Right cardiac atrium (tissue), 5 donors: ENCODE data around the gene DCLK3. TPM values are rescaled to one million over a fixed set of nuclear protein-coding genes. Genes with fewer than 3 reads are reported as not detected.

Experiments used
- ATAC-seq, 2 donors: fragments of 200-7000 bp; cut with Tn5 transposase; one replicate each; pipeline versions ENCODE4 v1.8.0 to v1.9.1; 2020; ENCODE audit warnings: moderate library complexity in 2 of 2, mild to moderate bottlenecking in 1 of 2
- DNase-seq, 3 donors: peaks; one replicate each; pipeline ENCODE4 v3.0.0-alpha.2; 2020
- H3K27ac ChIP-seq: one replicate; pipeline ENCODE4 v1.5.1; 2013; ENCODE audit warnings: mild to moderate bottlenecking, low read length, control low read depth, moderate library complexity
- H3K27me3 ChIP-seq: one replicate; pipeline ENCODE4 v1.6.1; 2013; ENCODE audit not compliant: control insufficient read depth, insufficient read depth
- H3K4me1 ChIP-seq: one replicate; pipeline ENCODE4 v1.6.1; 2013; ENCODE audit warnings: low read length; ENCODE audit not compliant: control insufficient read depth, insufficient read depth
- H3K4me3 ChIP-seq: one replicate; pipeline ENCODE4 v1.5.1; 2013; ENCODE audit warnings: low read length, control low read depth
- H3K9me3 ChIP-seq: one replicate; pipeline ENCODE4 v1.6.1; 2013; ENCODE audit warnings: low read length; ENCODE audit not compliant: control insufficient read depth
- WGBS: extraction: QIAGEN DNeasy Blood & Tissue Kit; methylation state at CpG from one replicate; pipeline ENCODE4 v1.1.7; 2013; 5-methylcytosine and 5-hydroxymethylcytosine counted together
- intact Hi-C, 4 donors: fragments of 100-400 bp; cut with DNase I; formaldehyde crosslinking; loops; one replicate each; pipeline versions ENCODE4 v1.11.0 to v1.14.0; 2022 to 2023
- polyA plus RNA-seq: library from polyadenylated mRNA; stranded (reverse); fragments of 200-250 nt; gene quantifications from one replicate; pipeline ENCODE4 v1.2.3, GENCODE V29; 2013
- total RNA-seq, 4 donors: library from RNA; stranded (reverse); fragmentation: NEBNext Ultra II Directional; extraction: Animal tissue kit (Norgen Biotek cat#: 25700); gene quantifications; one replicate each; pipeline ENCODE4 v1.2.1, GENCODE V29; 2021
- donor health status: healthy with polysubstance abuse.
- donor health status: DM: no; HTN: yes; CAD: no.
- donor health status: DM: no; HTN: no; CAD: no.
- donor health status: DM: no; HTN: yes; CAD: no; lungs with severe emphysema.
- donor health status: DM: yes; HTN: yes; CAD: no.

The DCLK3 gene
- total and polyA plus RNA-seq, 5 donors, result 0.03 to 0.18 (median 0.09) TPM; not detected in 2

DNA sequence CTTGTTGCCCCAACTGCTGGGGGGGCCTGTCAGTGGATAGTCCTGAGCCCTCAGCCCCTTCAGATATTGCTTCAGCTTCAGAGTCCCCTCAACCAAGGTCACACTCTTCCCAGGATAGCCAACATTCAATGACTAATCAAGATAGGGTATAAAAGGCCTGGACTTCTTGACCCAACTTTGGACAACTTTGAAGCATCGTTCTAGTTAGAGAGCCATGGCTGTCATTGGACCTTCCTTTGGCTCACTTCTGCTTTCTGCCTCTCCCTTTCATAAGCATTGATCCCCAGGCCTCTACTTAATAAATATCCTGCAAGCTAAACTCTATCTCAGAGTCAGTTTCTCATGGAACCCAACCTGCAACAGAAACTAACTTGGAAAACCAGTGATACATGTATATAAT, 31.3 kb upstream of the DCLK3 start:
- H3K9me3 ChIP-seq, result no peaks in the 10 kb centered on the region
- no peaks in the 10 kb centered on the region for H3K27me3 ChIP-seq
- intact Hi-C loops, result no loop called here
- WGBS, result 87% methylated on average over 1 of the region's 1 CpG
- ATAC-seq (no peak), DNase-seq (no peak)
- H3K4me1 ChIP-seq, result no peaks in the 10 kb centered on the region
- H3K4me3 ChIP-seq, result no peak overlapping the region
- H3K27ac ChIP-seq, result no peak overlapping the region

DNA sequence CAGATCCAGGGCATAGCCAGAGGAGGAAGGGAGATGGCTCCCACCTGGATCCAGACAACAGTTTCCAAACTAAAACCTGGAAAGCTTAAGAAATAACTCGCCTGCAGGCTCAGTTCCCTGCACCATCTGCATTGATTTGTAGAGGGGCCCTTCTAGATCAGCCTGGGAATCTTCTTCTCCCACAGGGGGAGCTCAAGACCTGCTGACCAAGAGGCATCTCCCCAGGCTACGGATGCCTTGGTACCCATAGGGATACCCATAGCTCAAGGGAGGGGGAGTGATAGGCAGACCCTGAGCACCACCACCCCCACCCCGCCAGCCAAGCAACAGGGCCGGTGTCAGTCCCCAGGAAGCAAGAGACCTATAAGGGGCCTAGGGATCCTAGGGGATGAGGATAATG, 28.0 kb upstream of the DCLK3 start:
- no peak overlapping the region for H3K4me3 ChIP-seq
- H3K27me3 ChIP-seq, result no peaks in the 10 kb centered on the region
- ATAC-seq (no peak), DNase-seq (no peak)
- no peak overlapping the region for H3K27ac ChIP-seq
- WGBS, result 68% methylated on average over 4 of the region's 4 CpGs
- no peaks in the 10 kb centered on the region for H3K9me3 ChIP-seq
- intact Hi-C loops, result no loop called here
- no peaks in the 10 kb centered on the region for H3K4me1 ChIP-seq

DNA sequence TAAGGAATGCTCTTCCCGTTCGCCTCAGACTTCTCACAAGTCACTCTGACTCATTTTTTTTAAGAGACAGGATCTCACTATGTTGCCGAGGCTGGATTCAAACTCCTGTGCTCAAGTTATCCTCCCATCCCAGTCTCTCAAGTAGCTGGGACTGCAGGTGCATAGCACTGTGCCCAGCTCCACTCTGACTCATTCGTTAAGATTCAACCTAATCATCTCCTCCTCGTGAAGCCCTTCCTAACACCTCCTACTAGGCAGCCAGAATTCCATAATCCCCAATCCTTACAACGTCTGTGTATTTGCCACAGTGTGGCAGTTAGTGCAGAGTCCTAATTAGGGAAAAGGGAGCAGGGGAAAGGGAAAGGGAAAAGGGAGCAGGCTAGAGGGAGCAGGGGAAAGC, 26.4 kb upstream of the DCLK3 start:
- Histone ChIP-seq H3K4me3 (no peak overlapping the region), H3K27me3 (no peaks in the 10 kb centered on the region), H3K9me3 (no peaks in the 10 kb centered on the region), H3K4me1 (no peaks in the 10 kb centered on the region), H3K27ac (no peak overlapping the region)
- intact Hi-C loops, result no loop called here
- ATAC-seq (no peak), DNase-seq (no peak)
- 51% methylated on average over 6 of the region's 6 CpGs for WGBS

DNA sequence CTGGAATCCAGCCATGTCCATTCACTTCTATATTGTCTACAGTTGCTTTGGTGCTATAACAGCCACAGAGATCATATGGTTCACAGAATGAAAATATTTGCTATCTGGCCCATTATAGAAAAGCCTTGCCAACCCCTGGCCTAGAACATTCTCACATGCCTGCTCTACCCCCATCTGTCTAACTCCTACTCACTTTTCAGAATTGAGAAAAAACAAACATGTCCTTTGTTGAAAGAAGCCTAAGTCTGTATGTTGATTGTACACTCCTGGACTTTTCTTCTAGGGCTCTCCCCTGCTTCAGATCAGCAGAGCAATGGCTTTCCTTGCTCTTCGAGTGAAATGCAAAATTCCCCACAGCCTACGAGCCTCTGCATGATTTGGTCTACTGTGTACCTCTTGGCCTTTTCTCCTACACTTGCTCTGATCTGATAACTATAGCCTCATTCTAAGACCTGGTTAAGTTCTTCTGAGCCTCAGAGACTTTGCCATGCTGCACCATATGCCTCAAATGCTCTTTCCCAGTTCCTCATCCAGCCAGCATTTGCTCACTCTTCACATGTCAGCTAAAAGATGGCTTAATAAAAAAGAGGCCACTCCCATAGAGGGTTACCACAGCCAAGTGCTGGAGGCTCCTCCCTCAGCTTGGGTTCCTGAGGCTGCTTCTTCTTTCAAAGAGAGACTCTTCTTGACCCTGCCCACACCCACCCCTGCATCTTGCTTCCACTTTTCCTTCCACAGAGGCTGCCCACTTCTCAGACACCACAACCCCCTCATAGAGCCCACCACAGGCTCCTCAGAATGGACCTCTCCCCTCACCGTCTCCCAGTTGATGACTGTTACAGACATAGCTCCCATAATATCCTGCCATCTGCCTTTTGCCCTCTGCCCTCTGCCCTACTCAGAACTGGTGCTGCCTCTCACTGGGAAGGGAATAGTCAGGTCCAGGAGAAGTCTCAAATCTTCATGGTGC, 22.9 kb upstream of the DCLK3 start:
- Histone ChIP-seq H3K9me3 (no peaks in the 10 kb centered on the region), H3K27ac (no peak overlapping the region), H3K4me1 (no peaks in the 10 kb centered on the region), H3K27me3 (no peaks in the 10 kb centered on the region), H3K4me3 (no peak overlapping the region)
- peak in 2 of 3 donors; percentile 48 to 70 for DNase-seq
- intact Hi-C loops, result no loop called here
- peak; percentile 69 to 79 for ATAC-seq
- 79% methylated on average over 3 of the region's 3 CpGs for WGBS

DNA sequence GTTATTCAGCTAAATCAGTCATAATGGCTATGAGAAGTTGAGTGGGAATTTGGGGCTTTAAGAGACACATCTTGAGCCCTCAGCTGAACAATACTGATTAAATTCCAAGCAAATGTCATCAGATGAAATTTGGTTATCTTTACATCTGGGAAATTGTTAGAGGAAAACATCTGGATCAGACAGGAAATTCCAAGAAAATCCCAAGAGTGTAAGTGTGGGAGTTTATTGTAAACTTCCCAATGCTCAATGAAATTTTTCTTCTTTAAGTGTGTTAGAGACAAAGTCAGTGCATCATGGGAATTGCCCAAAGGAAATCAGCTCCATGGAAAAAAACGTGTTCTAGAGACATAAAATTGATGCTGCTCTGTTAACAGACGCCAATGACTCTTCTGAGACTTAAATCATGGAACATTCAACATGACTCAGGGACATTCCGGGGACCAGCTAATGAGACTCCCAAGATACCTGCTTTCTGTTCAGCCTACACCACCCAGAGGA, 19.8 kb upstream of the DCLK3 start:
- H3K27ac ChIP-seq, result no peak overlapping the region
- H3K27me3 ChIP-seq, result no peaks in the 10 kb centered on the region
- H3K4me1 ChIP-seq, result no peaks in the 10 kb centered on the region
- DNase-seq (no peak), ATAC-seq (no peak)
- WGBS, result 45% methylated on average over 3 of the region's 3 CpGs
- H3K4me3 ChIP-seq, result no peak overlapping the region
- intact Hi-C loops, result no loop called here
- no peaks in the 10 kb centered on the region for H3K9me3 ChIP-seq

DNA sequence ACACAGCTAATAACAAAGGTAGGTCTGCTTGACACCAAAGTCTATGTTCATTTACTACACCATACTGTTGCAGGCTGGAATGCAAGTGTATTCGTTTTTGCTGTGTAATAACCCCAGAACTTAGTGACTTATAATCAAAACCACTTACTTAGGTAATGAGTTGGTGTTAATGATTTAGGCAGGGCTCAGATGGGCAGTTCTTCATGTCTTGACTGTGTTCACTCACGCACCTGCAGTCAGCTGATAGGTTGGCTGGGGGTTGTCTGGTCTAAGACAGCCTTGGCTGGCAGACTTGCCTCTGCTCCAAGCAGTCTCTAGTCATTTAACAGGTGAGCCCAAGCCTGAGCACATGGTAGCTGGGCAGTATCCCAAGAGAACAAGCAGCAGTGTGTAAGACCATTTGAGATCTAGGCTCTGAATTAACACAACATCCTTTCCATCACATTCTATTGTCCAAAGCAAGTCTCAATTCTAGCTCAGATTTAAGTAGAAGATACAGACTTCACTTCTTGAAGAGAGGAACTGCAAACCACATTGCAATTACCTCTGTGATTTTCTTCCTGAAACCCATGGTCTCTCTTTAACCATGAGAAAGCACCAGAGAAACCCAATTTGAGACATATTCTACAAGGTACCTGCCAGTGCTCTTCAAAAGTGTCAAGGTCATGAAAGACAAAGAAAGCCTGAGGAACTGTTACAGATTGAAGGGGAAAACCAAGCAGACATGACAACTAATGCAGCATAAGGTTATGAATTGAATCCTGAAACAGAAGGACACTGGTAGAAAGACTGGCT, 13.3 kb upstream of the DCLK3 start:
- Histone ChIP-seq H3K27ac (no peak overlapping the region), H3K27me3 (no peaks in the 10 kb centered on the region), H3K4me3 (no peak overlapping the region), H3K9me3 (no peaks in the 10 kb centered on the region), H3K4me1 (no peaks in the 10 kb centered on the region)
- no peak for DNase-seq
- intact Hi-C loops, result no loop called here
- no peak for ATAC-seq
- 84% methylated on average over 2 of the region's 2 CpGs for WGBS

DNA sequence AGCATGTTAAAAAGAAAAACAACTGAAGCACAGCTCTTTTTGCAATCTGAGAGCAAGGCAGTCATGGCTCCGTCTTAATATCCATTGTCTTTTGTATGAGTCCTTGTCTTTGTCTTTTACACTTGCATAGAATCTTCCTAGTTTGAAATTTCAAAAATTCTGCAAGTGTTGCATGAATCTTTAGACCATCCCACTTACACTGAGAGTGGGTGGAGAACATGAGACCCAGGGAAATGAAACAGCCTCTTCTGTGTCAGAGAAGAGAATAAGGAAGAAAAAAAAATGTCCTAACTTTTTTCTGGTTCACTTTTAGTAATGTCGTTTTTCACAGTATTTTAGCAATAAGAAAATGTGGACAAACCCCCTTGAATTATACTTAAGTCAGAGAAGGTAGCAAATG, 12.1 kb upstream of the DCLK3 start:
- peak in 1 of 2 donors; percentile 54 for ATAC-seq
- intact Hi-C loops, result no loop called here

DNA sequence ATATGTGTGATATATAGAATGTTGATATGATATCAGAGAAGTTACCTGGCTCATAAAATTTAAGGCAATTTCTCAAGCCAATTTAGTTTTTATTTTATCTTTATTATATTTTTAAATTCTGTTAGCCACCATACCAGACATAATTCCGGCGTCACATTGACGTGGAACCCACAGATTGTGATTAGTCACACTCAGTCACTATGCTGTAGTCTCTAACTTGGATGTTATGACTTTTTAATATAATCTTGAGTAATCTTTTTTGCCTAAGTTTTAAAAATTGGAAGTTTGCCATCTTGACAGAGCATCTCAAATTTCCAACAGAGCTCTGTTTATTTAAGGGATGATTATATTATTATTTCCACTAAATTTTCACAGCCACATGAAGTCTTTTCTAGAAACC, 9.7 kb upstream of the DCLK3 start:
- 63% methylated on average over 3 of the region's 3 CpGs for WGBS
- H3K4me1 ChIP-seq, result no peaks in the 10 kb centered on the region
- H3K27me3 ChIP-seq, result no peaks in the 10 kb centered on the region
- intact Hi-C loops, result no loop called here
- DNase-seq (no peak), ATAC-seq (no peak)
- H3K4me3 ChIP-seq, result no peak overlapping the region
- H3K9me3 ChIP-seq, result no peaks in the 10 kb centered on the region
- no peak overlapping the region for H3K27ac ChIP-seq

More for the DNA sequence above, 12.1 kb upstream of the DCLK3 start:
- H3K27me3 ChIP-seq, result no peaks in the 10 kb centered on the region
- H3K9me3 ChIP-seq, result no peaks in the 10 kb centered on the region
- H3K4me3 ChIP-seq, result no peak overlapping the region
- no peaks in the 10 kb centered on the region for H3K4me1 ChIP-seq
- no peak overlapping the region for H3K27ac ChIP-seq
- 49% methylated on average over 2 of the region's 2 CpGs for WGBS
- no peak for DNase-seq

DNA sequence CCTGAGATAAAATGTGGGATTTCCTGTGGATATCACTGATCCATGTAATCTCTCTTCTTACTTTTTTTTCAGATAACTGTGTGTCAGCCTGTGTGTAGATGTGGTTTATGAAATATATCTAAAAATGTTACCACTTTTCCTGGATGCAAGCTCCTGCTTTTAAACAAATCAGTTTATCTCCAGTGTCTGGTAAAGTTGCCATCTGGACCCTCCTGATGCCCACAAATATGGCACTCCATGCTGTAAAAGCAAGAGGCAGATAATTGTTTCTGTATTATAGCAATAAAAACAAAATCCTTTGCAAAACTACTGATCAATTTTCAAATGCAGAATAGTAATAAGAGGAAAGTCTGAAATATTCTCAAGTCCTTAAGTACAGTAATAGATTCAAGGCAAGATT, 7.6 kb upstream of the DCLK3 start:
- no peak for ATAC-seq
- intact Hi-C loops, result no loop called here
- no peak overlapping the region for H3K27ac ChIP-seq
- H3K9me3 ChIP-seq, result no peaks in the 10 kb centered on the region
- no peaks in the 10 kb centered on the region for H3K27me3 ChIP-seq
- no peak for DNase-seq
- no peak overlapping the region for H3K4me3 ChIP-seq
- H3K4me1 ChIP-seq, result no peaks in the 10 kb centered on the region

DNA sequence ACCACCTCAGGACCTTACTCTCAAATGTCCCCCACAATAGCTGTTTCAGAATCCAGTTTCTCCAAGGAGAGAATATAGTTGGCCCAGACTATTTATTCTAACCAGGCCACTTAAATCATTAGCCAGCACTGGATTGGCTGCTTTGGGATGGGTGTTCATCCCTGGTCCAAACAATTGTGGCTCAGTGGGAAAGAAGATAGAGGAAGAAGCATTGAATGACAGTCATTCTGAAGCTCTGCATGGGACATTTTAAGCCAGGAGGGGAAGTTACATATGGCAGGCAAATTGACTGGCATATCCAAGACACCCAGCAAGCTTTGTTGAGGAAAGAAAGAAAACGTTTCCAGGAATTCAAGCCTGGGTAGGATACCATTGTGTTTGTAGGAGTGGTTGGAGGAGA, 5.6 kb upstream of the DCLK3 start:
- H3K4me1 ChIP-seq, result no peaks in the 10 kb centered on the region
- WGBS, result 42% methylated on average over 1 of the region's 1 CpG
- no peaks in the 10 kb centered on the region for H3K27me3 ChIP-seq
- no peak overlapping the region for H3K27ac ChIP-seq
- no peak overlapping the region for H3K4me3 ChIP-seq
- ATAC-seq (no peak), DNase-seq (no peak)
- intact Hi-C loops, result no loop called here
- H3K9me3 ChIP-seq, result no peaks in the 10 kb centered on the region

DNA sequence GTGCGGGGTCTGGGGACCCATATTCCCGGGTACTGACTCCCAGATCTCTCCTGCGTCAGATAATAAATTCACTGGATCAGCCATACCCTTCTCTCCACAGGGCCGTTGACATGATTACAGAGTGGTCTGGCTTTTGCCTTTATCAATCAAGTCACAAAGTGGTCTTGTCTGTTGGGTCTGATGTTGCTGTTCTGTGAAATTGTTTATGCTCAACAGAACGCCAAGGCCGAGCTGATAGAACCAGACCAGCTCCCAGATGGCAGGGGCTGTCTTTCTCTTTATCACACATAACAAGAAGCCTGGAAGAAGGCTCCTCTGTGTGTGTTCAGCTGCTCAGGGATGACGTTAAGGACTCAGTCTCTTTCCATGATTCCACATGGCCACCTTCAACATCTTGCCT, 751 bp upstream of the DCLK3 start:
- DNase-seq (no peak), ATAC-seq (no peak)
- no peak overlapping the region for H3K4me3 ChIP-seq
- no peak overlapping the region for H3K27ac ChIP-seq
- H3K27me3 ChIP-seq, result no peaks in the 10 kb centered on the region
- H3K9me3 ChIP-seq, result no peaks in the 10 kb centered on the region
- intact Hi-C loops, result no loop called here
- WGBS, result 59% methylated on average over 7 of the region's 7 CpGs
- no peaks in the 10 kb centered on the region for H3K4me1 ChIP-seq
